NCI-H510A (cell line): ENCODE measurements around the gene LIN54.
"Not testable (repeated sequence)": the region's sequence is repeated elsewhere in the genome, so short reads cannot be mapped to it uniquely, and the experiment has no call there.

Experiments used
- DNase-seq: peaks from one replicate; lab custom pipeline; 2025; lab: John Stamatoyannopoulos, UW

LIN54 gene

GRCh38 chr4:82939414-82939813 lies 71.2 kb downstream of the LIN54 start:
- DNase-seq: no peak

- DNase-seq: no peak
Observed at GRCh38 chr4:82934441-82934840, 76.2 kb downstream of the LIN54 start.

GRCh38 chr4:82930848-82931755 lies 79.5 kb downstream of the LIN54 start:
- no peak for DNase-seq

GRCh38 chr4:82921795-82922194 lies 88.8 kb downstream of the LIN54 start:
- DNase-seq: no peak

- DNase-seq: no peak
Observed at GRCh38 chr4:82919386-82919785, 91.2 kb downstream of the LIN54 start.

GRCh38 chr4:82918091-82918490 lies 92.5 kb downstream of the LIN54 start:
- no peak for DNase-seq

- not testable (repeated sequence) for DNase-seq
Observed at GRCh38 chr4:82913968-82914367, 96.7 kb downstream of the LIN54 start.

GRCh38 chr4:82913305-82913704 lies 97.3 kb downstream of the LIN54 start:
- no peak for DNase-seq

- DNase-seq: no peak
Observed at GRCh38 chr4:82909326-82909725, 101.3 kb downstream of the LIN54 start.

- DNase-seq: no peak
Observed at GRCh38 chr4:82906469-82906868, 104.2 kb downstream of the LIN54 start.

GRCh38 chr4:82905205-82905604 lies 105.4 kb downstream of the LIN54 start:
- no peak for DNase-seq

GRCh38 chr4:82903737-82904136 lies 106.9 kb downstream of the LIN54 start:
- no peak for DNase-seq

- DNase-seq: no peak
Observed at GRCh38 chr4:82901183-82901718, 109.4 kb downstream of the LIN54 start.

- peak; percentile 97 for DNase-seq
Observed at GRCh38 chr4:82900411-82901182, 110.0 kb downstream of the LIN54 start, which contains the start of gene THAP9. Gene THAP9 (plus strand): TSS chr4:82900735. CDS start chr4:82900803, 68 bp downstream.

- no peak for DNase-seq
Observed at GRCh38 chr4:82900066-82900410, 110.6 kb downstream of the LIN54 start.

- no peak for DNase-seq
Observed at GRCh38 chr4:82899374-82900065, 111.1 kb downstream of the LIN54 start.

GRCh38 chr4:82898322-82899243 lies 112.0 kb downstream of the LIN54 start:
- no peak for DNase-seq

- DNase-seq: no peak
Observed at GRCh38 chr4:82896755-82897154, 113.9 kb downstream of the LIN54 start.

GRCh38 chr4:82893942-82894341 lies 116.7 kb downstream of the LIN54 start:
- no peak for DNase-seq

GRCh38 chr4:82892467-82892802 lies 118.2 kb downstream of the LIN54 start:
- no peak for DNase-seq
